ENCODE data around the gene POGZ. TPM values are rescaled to one million over a fixed set of nuclear protein-coding genes. Genes with fewer than 3 reads are reported as not detected.

POGZ gene
- 22.7 TPM for polyA plus RNA-seq (2013, experiment 1 of 2)
- polyA plus RNA-seq (2013, experiment 2 of 2): 18.9 TPM

- Histone ChIP-seq H2AFZ (ENCODE audit: low read depth, low read length) (peak within 1 kb of the TSS; percentile 42), H2BK5ac (ENCODE audit: low read depth, low read length, poor library complexity, severe bottlenecking) (peak within 1 kb of the TSS; percentile 94), H2BK120ac (ENCODE audit: low read depth, low read length) (peak within 1 kb of the TSS; percentile 97), H2BK12ac (ENCODE audit: low read length in 2 of 2) (peak within 1 kb of the TSS in 1 of 2 experiments; percentile 24), H4K8ac (ENCODE audit: low read length) (peak within 1 kb of the TSS; percentile 91), H2AK5ac (ENCODE audit: low read length, severe bottlenecking) (no peak within 1 kb of the TSS), H3K27ac (ENCODE audit: low read length, poor library complexity, severe bottlenecking) (peak within 1 kb of the TSS; percentile 99), H3K9me3 (ENCODE audit: control insufficient read depth, low read length) (no peaks in the 10 kb centered on the region), H3K27me3 (ENCODE audit: control insufficient read depth in 1 of 2, insufficient read depth in 1 of 2, low read length in 2 of 2) (peaks cover 7 to 18% of the 10 kb centered on the region in 2 experiments), H3K23ac (ENCODE audit: low read length in 2 of 2) (no peak within 1 kb of the TSS), H3K4me2 (ENCODE audit: low read length, poor library complexity, severe bottlenecking) (peak within 1 kb of the TSS; percentile 66), H3K4me3 (ENCODE audit: insufficient read depth in 1 of 2, low read depth in 1 of 2, low read length in 2 of 2) (peak within 1 kb of the TSS; percentile 86 to 88), H3K4me1 (ENCODE audit: control insufficient read depth, insufficient read depth, low read depth, low read length) (peaks cover 2% of the 10 kb centered on the region), H4K91ac (ENCODE audit: low read length) (peak within 1 kb of the TSS; percentile 94), H3K18ac (ENCODE audit: low read depth in 1 of 2, low read length in 2 of 2) (peak within 1 kb of the TSS; percentile 71 to 94), H3K9ac (ENCODE audit: low read length) (peak within 1 kb of the TSS; percentile 98), H3K36me3 (ENCODE audit: control insufficient read depth in 1 of 2, insufficient read depth in 2 of 2, low read depth in 1 of 2, low read length in 2 of 2) (peaks cover 0 to 2% of the 10 kb centered on the region in 2 experiments), H3K14ac (ENCODE audit: low read length in 2 of 2) (peak within 1 kb of the TSS; percentile 28 to 71), H2BK15ac (ENCODE audit: low read depth, poor library complexity, severe bottlenecking) (peak within 1 kb of the TSS; percentile 98), H3K79me1 (replicated peaks; ENCODE audit: low read length, poor library complexity, severe bottlenecking) (no peaks in the 10 kb centered on the region), H3K4ac (ENCODE audit: low read depth in 1 of 2, low read length in 2 of 2) (peak within 1 kb of the TSS in 1 of 2 experiments; percentile 87)
- peak; percentile 97 for DNase-seq
- WGBS: 88% methylated on average over 4 of the region's 30 CpGs
Observed at GRCh38 chr1:151459331-151460046, at the start of gene POGZ. POGZ (minus strand) TSS chr1:151459494; CDS start chr1:151442204, 17,290 bp downstream.

DNA sequence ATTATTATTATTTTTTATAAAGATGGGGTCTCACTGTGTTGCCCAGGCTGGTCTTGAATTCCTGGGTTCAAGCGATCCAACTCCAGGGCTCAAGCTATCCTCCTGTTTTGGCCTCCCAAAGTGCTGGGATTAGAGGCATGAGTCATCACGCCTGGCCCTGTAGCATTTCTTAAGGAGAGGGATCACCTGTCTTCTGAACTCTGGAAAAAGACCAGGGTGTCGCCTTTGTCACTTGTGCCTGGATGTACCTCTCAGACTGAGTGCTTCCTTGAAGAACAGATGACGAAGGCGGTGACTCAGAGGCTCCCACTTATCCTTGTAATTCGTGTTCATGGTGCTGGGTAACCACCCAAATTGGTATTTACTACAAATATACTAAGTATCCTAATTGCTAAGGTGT lies 49.5 kb upstream of the POGZ start:
- WGBS: 83% methylated on average over 5 of the region's 6 CpGs

DNA sequence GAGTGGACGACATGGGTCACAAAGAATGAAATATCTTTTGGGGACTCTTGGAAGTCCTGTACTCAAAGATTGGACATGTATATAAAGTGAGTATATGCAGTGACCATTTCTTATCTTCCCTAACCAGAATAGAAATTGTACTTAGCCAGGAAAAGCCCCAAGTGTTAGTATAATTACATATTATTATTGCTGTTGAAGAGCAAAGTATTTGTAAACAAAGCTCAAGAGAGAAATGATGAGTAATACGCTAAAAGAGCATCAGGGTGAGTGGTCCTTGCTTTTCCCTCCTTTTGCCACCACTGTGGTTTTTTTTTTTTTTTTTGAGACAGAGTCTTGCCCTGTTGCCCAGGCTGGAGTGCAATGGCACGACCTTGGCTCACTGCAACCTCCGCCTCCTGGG lies 45.5 kb upstream of the POGZ start:
- no peak overlapping the region for H2BK12ac ChIP-seq (ENCODE audit: low read length in 2 of 2)
- H2BK5ac ChIP-seq (ENCODE audit: low read depth, low read length, poor library complexity, severe bottlenecking): no peak overlapping the region
- no peak overlapping the region for H3K18ac ChIP-seq (ENCODE audit: low read depth in 1 of 2, low read length in 2 of 2)
- no peaks in the 10 kb centered on the region for H3K79me1 ChIP-seq (replicated peaks; ENCODE audit: low read length, poor library complexity, severe bottlenecking)
- peaks cover 4 to 53% of the 10 kb centered on the region in 2 experiments for H3K27me3 ChIP-seq (ENCODE audit: control insufficient read depth in 1 of 2, insufficient read depth in 1 of 2, low read length in 2 of 2)
- no peak overlapping the region for H3K23ac ChIP-seq (ENCODE audit: low read length in 2 of 2)
- WGBS: 60% methylated on average over 4 of the region's 4 CpGs
- no peak overlapping the region for H4K91ac ChIP-seq (ENCODE audit: low read length)
- no peak overlapping the region for H2AK5ac ChIP-seq (ENCODE audit: low read length, severe bottlenecking)
- H3K4me2 ChIP-seq (ENCODE audit: low read length, poor library complexity, severe bottlenecking): no peak overlapping the region
- H2BK120ac ChIP-seq (ENCODE audit: low read depth, low read length): no peak overlapping the region
- no peak overlapping the region for H3K14ac ChIP-seq (ENCODE audit: low read length in 2 of 2)
- H3K36me3 ChIP-seq (ENCODE audit: control insufficient read depth in 1 of 2, insufficient read depth in 2 of 2, low read depth in 1 of 2, low read length in 2 of 2): no peaks in the 10 kb centered on the region
- no peak overlapping the region for H3K4ac ChIP-seq (ENCODE audit: low read depth in 1 of 2, low read length in 2 of 2)
- H2BK15ac ChIP-seq (ENCODE audit: low read depth, poor library complexity, severe bottlenecking): no peak overlapping the region
- no peak overlapping the region for H2AFZ ChIP-seq (ENCODE audit: low read depth, low read length)
- no peak overlapping the region for H3K27ac ChIP-seq (ENCODE audit: low read length, poor library complexity, severe bottlenecking)
- peak; percentile 29 for DNase-seq
- H4K8ac ChIP-seq (ENCODE audit: low read length): no peak overlapping the region
- H3K9me3 ChIP-seq (ENCODE audit: control insufficient read depth, low read length): no peaks in the 10 kb centered on the region
- no peaks in the 10 kb centered on the region for H3K4me1 ChIP-seq (ENCODE audit: control insufficient read depth, insufficient read depth, low read depth, low read length)
- no peak overlapping the region for H3K4me3 ChIP-seq (ENCODE audit: insufficient read depth in 1 of 2, low read depth in 1 of 2, low read length in 2 of 2)
- H3K9ac ChIP-seq (ENCODE audit: low read length): no peak overlapping the region

More for the DNA sequence above, 49.5 kb upstream of the POGZ start:
- no peaks in the 10 kb centered on the region for H3K79me1 ChIP-seq (replicated peaks; ENCODE audit: low read length, poor library complexity, severe bottlenecking)
- no peak overlapping the region for H2BK120ac ChIP-seq (ENCODE audit: low read depth, low read length)
- no peak overlapping the region for H2AK5ac ChIP-seq (ENCODE audit: low read length, severe bottlenecking)
- H3K36me3 ChIP-seq (ENCODE audit: control insufficient read depth in 1 of 2, insufficient read depth in 2 of 2, low read depth in 1 of 2, low read length in 2 of 2): no peaks in the 10 kb centered on the region
- H3K27me3 ChIP-seq (ENCODE audit: control insufficient read depth in 1 of 2, insufficient read depth in 1 of 2, low read length in 2 of 2): peaks cover 14 to 63% of the 10 kb centered on the region in 2 experiments
- H3K4ac ChIP-seq (ENCODE audit: low read depth in 1 of 2, low read length in 2 of 2): no peak overlapping the region
- H4K8ac ChIP-seq (ENCODE audit: low read length): no peak overlapping the region
- H3K4me1 ChIP-seq (ENCODE audit: control insufficient read depth, insufficient read depth, low read depth, low read length): peaks cover 24% of the 10 kb centered on the region
- H3K14ac ChIP-seq (ENCODE audit: low read length in 2 of 2): no peak overlapping the region
- H2BK5ac ChIP-seq (ENCODE audit: low read depth, low read length, poor library complexity, severe bottlenecking): no peak overlapping the region
- no peak overlapping the region for H3K18ac ChIP-seq (ENCODE audit: low read depth in 1 of 2, low read length in 2 of 2)
- no peak overlapping the region for H2BK15ac ChIP-seq (ENCODE audit: low read depth, poor library complexity, severe bottlenecking)
- H4K91ac ChIP-seq (ENCODE audit: low read length): no peak overlapping the region
- H2AFZ ChIP-seq (ENCODE audit: low read depth, low read length): no peak overlapping the region
- no peak overlapping the region for H3K27ac ChIP-seq (ENCODE audit: low read length, poor library complexity, severe bottlenecking)
- H3K23ac ChIP-seq (ENCODE audit: low read length in 2 of 2): no peak overlapping the region
- H3K9me3 ChIP-seq (ENCODE audit: control insufficient read depth, low read length): no peaks in the 10 kb centered on the region
- H3K9ac ChIP-seq (ENCODE audit: low read length): no peak overlapping the region
- H3K4me3 ChIP-seq (ENCODE audit: insufficient read depth in 1 of 2, low read depth in 1 of 2, low read length in 2 of 2): no peak overlapping the region
- peak; percentile 29 for DNase-seq
- no peak overlapping the region for H3K4me2 ChIP-seq (ENCODE audit: low read length, poor library complexity, severe bottlenecking)
- H2BK12ac ChIP-seq (ENCODE audit: low read length in 2 of 2): no peak overlapping the region

- Histone ChIP-seq H3K27me3 (ENCODE audit: control insufficient read depth in 1 of 2, insufficient read depth in 1 of 2, low read length in 2 of 2) (peaks cover 7 to 53% of the 10 kb centered on the region in 2 experiments), H2AFZ (ENCODE audit: low read depth, low read length) (no peak overlapping the region), H3K4ac (ENCODE audit: low read depth in 1 of 2, low read length in 2 of 2) (no peak overlapping the region), H2BK5ac (ENCODE audit: low read depth, low read length, poor library complexity, severe bottlenecking) (no peak overlapping the region), H4K91ac (ENCODE audit: low read length) (no peak overlapping the region), H2BK15ac (ENCODE audit: low read depth, poor library complexity, severe bottlenecking) (no peak overlapping the region), H3K79me1 (replicated peaks; ENCODE audit: low read length, poor library complexity, severe bottlenecking) (no peaks in the 10 kb centered on the region), H3K9me3 (ENCODE audit: control insufficient read depth, low read length) (no peaks in the 10 kb centered on the region), H4K8ac (ENCODE audit: low read length) (no peak overlapping the region), H3K4me1 (ENCODE audit: control insufficient read depth, insufficient read depth, low read depth, low read length) (no peaks in the 10 kb centered on the region), H2BK120ac (ENCODE audit: low read depth, low read length) (no peak overlapping the region), H3K4me3 (ENCODE audit: insufficient read depth in 1 of 2, low read depth in 1 of 2, low read length in 2 of 2) (no peak overlapping the region), H3K9ac (ENCODE audit: low read length) (no peak overlapping the region), H2AK5ac (ENCODE audit: low read length, severe bottlenecking) (no peak overlapping the region), H3K14ac (ENCODE audit: low read length in 2 of 2) (no peak overlapping the region), H3K18ac (ENCODE audit: low read depth in 1 of 2, low read length in 2 of 2) (no peak overlapping the region), H2BK12ac (ENCODE audit: low read length in 2 of 2) (no peak overlapping the region), H3K36me3 (ENCODE audit: control insufficient read depth in 1 of 2, insufficient read depth in 2 of 2, low read depth in 1 of 2, low read length in 2 of 2) (no peaks in the 10 kb centered on the region), H3K27ac (ENCODE audit: low read length, poor library complexity, severe bottlenecking) (no peak overlapping the region), H3K4me2 (ENCODE audit: low read length, poor library complexity, severe bottlenecking) (no peak overlapping the region), H3K23ac (ENCODE audit: low read length in 2 of 2) (no peak overlapping the region)
- DNase-seq: no peak
- WGBS: 53% methylated on average over 3 of the region's 3 CpGs
Observed at GRCh38 chr1:151504252-151504651, 45.0 kb upstream of the POGZ start.
